Measurements from ENCODE around the gene SPOUT1.
A peak's percentile ranks its signal among the peaks of the same experiment; 100 is the strongest.

Gene SPOUT1

GRCh38 chr9:128771745-128772519, 57.7 kb downstream of the SPOUT1 start, which contains the start of gene ZER1:
ZER1 (minus strand) TSS chr9:128771927; CDS start chr9:128755565, 16,362 bp downstream.
- peak; percentile 87 for DNase-seq (ENCODE audit: low spot score)

- no peak for DNase-seq (ENCODE audit: low spot score)
These were observed 58.4 kb downstream of the SPOUT1 start for GRCh38 chr9:128771094-128771721.

- DNase-seq (ENCODE audit: low spot score): no peak
These were observed 59.1 kb downstream of the SPOUT1 start for GRCh38 chr9:128770286-128771030.

Data from cerebellar cortex (tissue), 1 donor.